Jurkat, Clone E6-1 (cell line): Measurements from ENCODE around the gene LRRC40.

Experiments used
- DNase-seq: peaks from one replicate; pipeline ENCODE4 v3.0.0-alpha.2; 2011; ENCODE audit warnings: low read depth, low spot score
- H3K4me3 ChIP-seq: 2 replicates; pipeline ENCODE4 v1.5.1; 2011; ENCODE audit warnings: mild to moderate bottlenecking, low read length, control low read depth, moderate library complexity

Gene LRRC40

DNA sequence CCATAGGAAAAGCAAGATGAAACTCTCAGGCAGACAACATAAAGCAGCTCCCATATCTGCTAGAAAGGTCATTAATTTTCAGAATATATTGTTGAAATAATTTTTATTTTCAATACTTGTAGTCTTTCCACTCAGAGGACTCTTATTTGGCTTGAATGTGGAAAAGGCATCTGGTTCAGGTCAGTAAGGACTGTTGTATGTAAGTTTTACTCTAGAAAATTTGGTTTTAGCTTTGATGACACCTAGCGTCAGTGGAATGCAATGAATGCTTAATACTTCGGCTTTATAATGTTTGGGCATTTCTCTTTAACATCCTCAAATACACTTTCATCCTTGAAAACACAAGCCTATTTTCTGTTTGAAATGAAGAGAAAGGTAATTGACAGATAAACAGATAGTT lies 63.3 kb downstream of the LRRC40 start:
- no peak overlapping the region for H3K4me3 ChIP-seq
- no peak for DNase-seq

GRCh38 chr1:70140894-70141293 lies 64.5 kb downstream of the LRRC40 start:
- DNase-seq, result no peak
- no peak overlapping the region for H3K4me3 ChIP-seq

- DNase-seq, result no peak
- no peak overlapping the region for H3K4me3 ChIP-seq
These were observed 65.0 kb downstream of the LRRC40 start for GRCh38 chr1:70140343-70140742.

DNA sequence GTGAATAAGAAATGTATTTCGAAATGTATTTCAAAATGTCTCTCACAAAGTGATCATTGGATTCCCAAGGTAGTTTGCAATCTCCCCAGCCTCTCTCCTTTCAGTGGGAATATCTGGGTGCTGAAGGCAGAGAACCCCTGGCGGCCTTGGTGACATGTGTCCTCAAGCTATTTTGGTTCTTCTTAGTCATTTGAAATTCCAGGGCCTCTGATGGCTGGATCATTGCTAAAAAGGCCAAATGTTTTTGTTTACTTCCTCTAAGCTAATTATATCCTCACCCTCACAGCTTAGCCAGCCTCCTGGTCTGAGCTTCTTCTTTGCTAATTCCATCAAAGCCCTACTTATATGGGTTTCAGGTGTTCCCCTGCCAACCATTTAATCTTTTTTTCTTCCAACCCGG lies 71.2 kb downstream of the LRRC40 start:
- no peak overlapping the region for H3K4me3 ChIP-seq
- DNase-seq, result no peak

DNA sequence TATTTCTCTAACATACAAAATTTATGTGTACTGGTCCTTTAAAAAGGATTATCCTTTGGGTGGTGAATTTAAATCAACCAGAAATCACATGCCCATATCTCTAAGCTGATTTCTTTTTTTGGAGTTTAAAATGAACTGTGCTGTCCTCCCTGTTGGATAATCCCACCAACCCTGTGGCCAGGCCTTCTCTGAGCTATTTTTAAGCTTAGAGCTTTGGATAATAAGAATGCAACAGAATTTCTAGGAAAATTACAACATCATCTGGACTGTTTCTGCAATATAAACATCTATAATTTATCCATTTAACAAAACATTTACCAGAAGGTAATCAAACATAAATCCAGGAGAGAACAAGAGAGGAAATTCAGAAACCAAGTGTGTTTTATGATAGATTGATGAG lies 88.3 kb downstream of the LRRC40 start:
- no peak for DNase-seq
- no peak overlapping the region for H3K4me3 ChIP-seq

GRCh38 chr1:70115315-70115714 lies 90.1 kb downstream of the LRRC40 start:
- DNase-seq, result no peak
- no peak overlapping the region for H3K4me3 ChIP-seq

GRCh38 chr1:70112838-70113237 lies 92.5 kb downstream of the LRRC40 start:
- H3K4me3 ChIP-seq, result no peak overlapping the region
- DNase-seq, result no peak

DNA sequence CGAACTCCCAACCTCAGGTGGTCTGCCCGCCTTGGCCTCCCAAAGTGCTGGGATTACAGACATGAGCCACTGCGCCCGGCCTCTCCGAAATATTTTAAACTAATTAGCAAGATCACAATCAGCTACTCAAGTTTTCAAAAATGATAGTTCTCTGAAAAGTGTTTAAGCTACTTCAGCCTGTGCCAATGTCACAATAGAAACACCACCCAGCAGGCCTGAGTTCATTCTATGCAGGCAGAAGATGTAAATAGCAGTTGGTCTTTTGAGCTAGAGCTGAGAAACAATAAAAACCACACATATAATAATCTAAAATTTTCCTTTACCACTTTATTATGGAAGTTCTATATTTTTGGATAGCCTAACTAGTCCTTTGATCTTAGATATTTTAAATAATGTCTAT lies 96.1 kb downstream of the LRRC40 start:
- H3K4me3 ChIP-seq, result no peak overlapping the region
- DNase-seq, result no peak

GRCh38 chr1:70103770-70104169 lies 101.6 kb downstream of the LRRC40 start:
- H3K4me3 ChIP-seq, result no peak overlapping the region
- no peak for DNase-seq

GRCh38 chr1:70101774-70102173 lies 103.6 kb downstream of the LRRC40 start:
- DNase-seq, result no peak

GRCh38 chr1:70101231-70101630 lies 104.1 kb downstream of the LRRC40 start:
- no peak overlapping the region for H3K4me3 ChIP-seq
- DNase-seq, result no peak

More at GRCh38 chr1:70101774-70102173, 103.6 kb downstream of the LRRC40 start:
- no peak overlapping the region for H3K4me3 ChIP-seq
